Right ventricle myocardium inferior (tissue), 1 donor: ENCODE results near the gene PLA2G4B. TPM values are rescaled to one million over a fixed set of nuclear protein-coding genes. Genes with fewer than 3 reads are reported as not detected.
A peak's percentile ranks its signal among the peaks of the same experiment; 100 is the strongest.

Experiments used
- ATAC-seq: fragments of 200-7000 bp; cut with Tn5 transposase; one replicate; pipeline ENCODE4 v1.9.1; 2020; ENCODE audit warnings: mild to moderate bottlenecking, moderate library complexity
- DNase-seq: peaks from one replicate; pipeline ENCODE4 v3.0.0; 2021; ENCODE audit errors: missing footprints
- intact Hi-C: fragments of 100-400 bp; cut with DNase I; formaldehyde crosslinking; loops from one replicate; pipeline ENCODE4 v1.11.0; 2022
- total RNA-seq: library from RNA; stranded (reverse); fragmentation: NEBNext Ultra II Directional; extraction: Animal tissue kit (Norgen Biotek cat#: 25700); gene quantifications from one replicate; pipeline ENCODE4 v1.2.1, GENCODE V29; 2021
- donor health status: DM: no; HTN: yes; CAD: no; lungs with severe emphysema.

The PLA2G4B gene
- total RNA-seq, 1 donor from 2014 or later, result 5.8 TPM

GRCh38 chr15:41858756-41859155 is 20.1 kb downstream of the PLA2G4B start:
- DNase-seq, result no peak
- ATAC-seq, result no peak
- intact Hi-C loops, result no loop called here

GRCh38 chr15:41860049-41860828 is 21.6 kb downstream of the PLA2G4B start:
- ATAC-seq (no peak), DNase-seq (no peak)
- intact Hi-C loops, result no loop called here

GRCh38 chr15:41861736-41862356 is 23.2 kb downstream of the PLA2G4B start:
- ATAC-seq, result no peak
- intact Hi-C loops, result no loop called here
- no peak for DNase-seq

- ATAC-seq (no peak), DNase-seq (no peak)
- intact Hi-C loops, result no loop called here
These were observed 24.0 kb downstream of the PLA2G4B start for GRCh38 chr15:41862515-41863116.

- DNase-seq, result peak; percentile 43
- intact Hi-C loops, result no loop called here
- no peak for ATAC-seq
These were observed 26.9 kb downstream of the PLA2G4B start for GRCh38 chr15:41865490-41866055.

- ATAC-seq, result no peak
- peak; percentile 45 for DNase-seq
- intact Hi-C loops, result no loop called here
These were observed 27.6 kb downstream of the PLA2G4B start for GRCh38 chr15:41866263-41866703.

- ATAC-seq (no peak), DNase-seq (no peak)
- intact Hi-C loops, result no loop called here
These were observed 28.4 kb downstream of the PLA2G4B start for GRCh38 chr15:41866872-41867579.

DNA sequence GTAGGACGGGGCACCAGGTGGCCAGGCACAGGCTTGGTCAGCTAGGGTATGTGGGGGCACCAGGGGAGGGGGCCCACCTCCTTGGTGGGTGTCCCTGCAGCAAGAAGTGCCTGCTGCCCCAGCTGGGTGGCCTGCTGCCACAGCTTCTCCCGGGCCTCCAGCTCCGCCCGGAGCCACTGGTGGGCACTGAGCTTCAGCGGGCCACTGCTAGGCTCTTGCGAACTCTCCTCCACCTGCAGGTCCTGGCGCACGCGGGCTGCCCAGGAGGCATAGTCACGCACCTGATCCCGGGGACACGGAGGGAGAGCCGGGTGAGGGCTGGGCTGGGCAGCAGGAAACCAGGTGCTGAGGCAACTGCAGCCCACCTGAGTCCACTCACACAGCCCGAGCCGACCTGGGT is 29.7 kb downstream of the PLA2G4B start:
- no peak for ATAC-seq

DNA sequence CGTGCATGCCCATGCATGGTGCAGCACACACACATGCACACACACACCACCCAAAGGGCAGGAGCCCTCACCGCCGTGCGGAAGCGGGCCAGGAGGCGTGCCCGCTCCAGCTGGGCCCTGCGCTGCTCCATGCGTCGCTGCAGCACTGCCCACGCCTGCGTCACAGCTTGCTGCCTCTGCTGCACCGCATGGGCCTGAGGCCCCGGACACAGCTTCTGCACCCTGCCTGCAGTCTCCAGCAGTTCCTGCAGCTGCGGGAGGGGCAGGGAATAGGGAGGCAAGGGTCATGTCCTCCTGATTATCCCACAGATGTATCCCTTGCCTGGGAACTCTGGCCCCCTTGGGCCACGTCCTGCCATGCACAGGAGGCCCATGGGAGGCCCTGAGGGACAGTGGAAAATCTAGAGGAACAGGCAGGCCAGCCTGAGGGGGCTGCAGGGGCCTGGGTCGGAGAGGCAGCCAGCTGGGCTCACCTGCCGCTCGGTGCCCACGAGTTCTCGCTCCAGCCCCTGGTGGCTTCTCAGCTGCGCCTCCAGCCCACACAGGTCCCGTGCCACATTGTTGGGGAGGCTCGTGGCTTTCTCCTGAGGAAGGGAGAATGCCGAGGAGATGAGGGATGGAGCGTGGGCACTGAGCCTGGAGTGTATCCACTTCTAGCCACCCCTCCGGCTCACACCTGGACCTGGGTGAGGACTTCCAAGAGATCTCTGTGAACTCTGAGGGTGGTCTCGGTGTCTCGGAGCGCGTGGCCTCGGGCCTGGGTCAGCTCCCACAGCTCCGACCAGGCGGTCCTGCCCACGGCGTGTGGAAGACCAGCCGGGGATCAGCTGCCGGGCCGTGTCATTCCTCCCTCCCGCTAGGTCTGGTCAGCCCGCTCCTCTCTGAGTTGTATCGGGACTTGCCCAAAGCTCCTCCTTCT is 31.4 kb downstream of the PLA2G4B start:
- intact Hi-C loops, result no loop called here
- DNase-seq, result no peak
- ATAC-seq, result no peak

More for the DNA sequence above, 29.7 kb downstream of the PLA2G4B start:
- DNase-seq, result peak; percentile 62
- intact Hi-C loops, result no loop called here

DNA sequence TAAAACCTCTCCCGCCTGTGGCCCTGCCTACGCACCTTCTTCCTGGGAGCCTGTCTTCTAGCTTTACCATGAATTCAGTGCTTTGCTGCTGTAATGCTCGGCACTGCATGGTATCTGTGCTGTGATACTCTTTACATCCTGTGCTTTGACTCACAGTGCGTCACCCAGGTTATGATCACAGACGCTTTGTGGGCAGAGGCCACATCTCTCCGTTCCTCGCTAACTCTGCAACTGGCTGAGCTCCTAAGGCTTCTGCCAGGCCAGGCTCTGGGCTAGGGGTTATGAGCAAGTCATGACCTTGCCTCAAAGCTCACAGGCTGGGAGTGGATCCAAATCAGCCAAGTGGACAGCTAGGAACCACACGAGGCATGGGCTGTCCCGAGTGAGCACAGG is 32.0 kb downstream of the PLA2G4B start:
- DNase-seq, result no peak

GRCh38 chr15:41871175-41871905 is 32.7 kb downstream of the PLA2G4B start:
- intact Hi-C loops, result no loop called here
- peak; percentile 14 for ATAC-seq

More for the DNA sequence above, 32.0 kb downstream of the PLA2G4B start:
- intact Hi-C loops, result no loop called here
- peak; percentile 76 for ATAC-seq

DNA sequence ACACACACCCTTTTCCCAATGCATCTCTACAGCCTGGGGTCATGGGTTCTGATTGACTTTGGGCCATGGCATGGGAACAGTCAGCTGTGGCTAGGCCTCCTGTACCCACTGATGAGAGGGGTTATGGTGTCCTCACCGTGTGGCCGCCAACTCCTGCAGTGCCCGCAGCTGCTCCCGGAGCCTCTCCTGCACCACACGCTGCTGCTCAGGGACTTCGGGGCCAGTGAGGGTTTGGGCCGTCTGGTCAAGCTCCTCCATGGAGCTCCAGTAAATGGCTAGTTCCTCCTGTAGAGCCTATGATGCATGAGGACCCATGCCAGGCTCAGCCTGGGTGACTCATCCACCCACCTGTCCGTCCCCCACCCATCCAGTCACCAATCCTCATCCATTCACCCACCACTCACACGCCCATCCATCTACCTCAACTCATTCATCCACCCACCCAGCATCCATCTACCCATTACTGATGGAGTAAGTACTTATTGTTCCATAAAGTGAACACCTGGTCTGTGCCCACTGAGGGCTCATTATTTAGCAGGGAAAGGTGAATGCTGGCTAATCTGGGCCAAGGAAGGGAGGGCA is 33.6 kb downstream of the PLA2G4B start:
- no peak for ATAC-seq
- no peak for DNase-seq
- intact Hi-C loops, result no loop called here

More at GRCh38 chr15:41871175-41871905, 32.7 kb downstream of the PLA2G4B start:
- DNase-seq, result no peak

- ATAC-seq (no peak), DNase-seq (no peak)
- intact Hi-C loops, result no loop called here
These were observed 35.1 kb downstream of the PLA2G4B start for GRCh38 chr15:41873711-41874110.

- ATAC-seq (no peak), DNase-seq (no peak)
- intact Hi-C loops, result no loop called here
These were observed 36.1 kb downstream of the PLA2G4B start for GRCh38 chr15:41874736-41875135.

DNA sequence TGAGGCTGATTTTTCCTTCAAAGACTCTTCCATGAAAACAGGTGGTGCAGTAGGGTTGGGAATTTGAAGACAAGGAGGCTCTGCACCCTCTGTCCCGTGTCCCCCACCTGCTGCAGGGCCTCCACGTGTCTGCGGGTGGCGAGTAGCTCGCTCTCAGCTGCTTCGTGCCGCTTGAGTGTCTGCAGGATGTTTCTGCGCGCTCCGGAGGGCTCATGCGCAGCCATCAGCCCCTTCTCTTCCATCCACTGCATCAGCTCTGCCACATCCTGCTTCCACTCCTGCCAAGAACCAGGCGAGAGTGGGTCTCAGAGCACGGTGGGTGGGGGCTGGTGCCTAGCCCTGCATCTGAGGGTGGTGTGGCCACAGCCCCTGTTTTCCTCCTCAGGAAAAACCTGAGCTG is 37.4 kb downstream of the PLA2G4B start:
- intact Hi-C loops, result no loop called here
- no peak for ATAC-seq
- no peak for DNase-seq

- intact Hi-C loops, result no loop called here
- ATAC-seq (no peak), DNase-seq (no peak)
These were observed 38.0 kb downstream of the PLA2G4B start for GRCh38 chr15:41876689-41877088.
